ENCODE results near the gene OR7C1.
"Not testable (repeated sequence)": the region's sequence is repeated elsewhere in the genome, so short reads cannot be mapped to it uniquely, and the experiment has no call there.

Gene OR7C1

DNA sequence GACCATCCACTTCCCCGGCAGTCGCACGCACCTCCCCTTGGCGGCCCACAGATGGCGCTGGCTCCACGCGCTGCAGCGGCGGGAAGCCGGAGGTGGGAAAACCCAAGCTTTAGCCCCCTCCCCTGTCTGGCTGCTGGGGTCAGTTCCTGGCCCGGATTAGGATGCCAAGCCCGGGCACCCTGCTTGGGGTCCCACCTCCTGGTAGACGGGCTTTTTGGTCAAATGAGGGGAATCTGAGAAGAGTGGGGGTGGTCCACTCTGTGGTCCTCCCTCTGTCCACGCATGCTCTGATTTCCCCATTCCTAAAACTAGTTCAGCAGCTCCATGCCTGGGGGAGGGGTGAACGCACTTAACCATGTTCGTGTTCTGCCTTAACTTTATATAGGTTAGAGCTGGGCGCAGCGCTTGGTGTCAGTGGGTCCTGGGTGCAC is 48.5 kb downstream of the OR7C1 start:
- no peak overlapping the region for H3K4me3 ChIP-seq (replicated peaks in 1 of 2; ENCODE audit: low read depth in 2 of 2, low read length in 2 of 2)
- TF ChIP-seq, protein P1, sequence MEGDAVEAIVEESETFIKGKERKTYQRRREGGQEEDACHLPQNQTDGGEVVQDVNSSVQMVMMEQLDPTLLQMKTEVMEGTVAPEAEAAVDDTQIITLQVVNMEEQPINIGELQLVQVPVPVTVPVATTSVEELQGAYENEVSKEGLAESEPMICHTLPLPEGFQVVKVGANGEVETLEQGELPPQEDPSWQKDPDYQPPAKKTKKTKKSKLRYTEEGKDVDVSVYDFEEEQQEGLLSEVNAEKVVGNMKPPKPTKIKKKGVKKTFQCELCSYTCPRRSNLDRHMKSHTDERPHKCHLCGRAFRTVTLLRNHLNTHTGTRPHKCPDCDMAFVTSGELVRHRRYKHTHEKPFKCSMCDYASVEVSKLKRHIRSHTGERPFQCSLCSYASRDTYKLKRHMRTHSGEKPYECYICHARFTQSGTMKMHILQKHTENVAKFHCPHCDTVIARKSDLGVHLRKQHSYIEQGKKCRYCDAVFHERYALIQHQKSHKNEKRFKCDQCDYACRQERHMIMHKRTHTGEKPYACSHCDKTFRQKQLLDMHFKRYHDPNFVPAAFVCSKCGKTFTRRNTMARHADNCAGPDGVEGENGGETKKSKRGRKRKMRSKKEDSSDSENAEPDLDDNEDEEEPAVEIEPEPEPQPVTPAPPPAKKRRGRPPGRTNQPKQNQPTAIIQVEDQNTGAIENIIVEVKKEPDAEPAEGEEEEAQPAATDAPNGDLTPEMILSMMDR (IDR thresholded peaks at IDR 0.05; ENCODE audit: low read depth, low read length) = peak; percentile 71
- DNase-seq (ENCODE audit: low read depth in 2 of 2) = peak in 1 of 2 donors; percentile 26

DNA sequence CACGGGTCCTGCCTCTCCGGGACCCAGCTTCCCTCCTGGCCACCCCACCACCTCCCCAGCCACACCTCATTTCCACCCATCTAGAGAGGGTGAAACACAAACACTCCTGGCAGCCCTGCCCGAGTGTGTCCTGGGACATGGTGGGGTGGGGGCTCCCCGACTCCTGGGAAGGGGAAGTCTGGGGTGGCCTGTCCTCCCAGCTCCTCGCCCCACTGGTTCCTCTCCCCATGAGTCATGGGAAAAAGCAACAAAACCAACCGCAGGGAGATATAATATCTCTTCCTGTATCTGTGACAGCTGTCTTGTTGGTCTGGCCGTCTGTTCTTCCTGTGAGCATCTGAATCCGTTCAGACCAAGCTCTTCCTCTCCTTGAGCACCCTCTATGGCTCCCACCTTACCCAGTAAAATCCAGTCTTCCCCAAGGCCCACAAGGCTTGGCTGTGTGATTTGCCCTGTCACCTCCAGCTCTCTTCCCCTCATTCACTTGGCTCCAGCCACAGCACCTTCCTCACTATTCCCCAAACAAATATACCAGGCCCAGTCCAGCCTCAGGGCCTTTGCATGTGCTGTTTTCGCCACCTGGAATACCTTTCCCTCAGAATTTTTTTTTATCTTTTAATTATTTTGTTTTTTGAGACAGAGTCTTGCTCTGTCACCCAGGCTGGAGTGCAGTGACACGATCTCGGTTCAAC is 49.7 kb downstream of the OR7C1 start:
- H3K4me3 ChIP-seq (replicated peaks in 1 of 2; ENCODE audit: low read depth in 2 of 2, low read length in 2 of 2) = not testable (repeated sequence)
- DNase-seq (ENCODE audit: low read depth in 2 of 2) = peak; percentile 60 to 65

DNA sequence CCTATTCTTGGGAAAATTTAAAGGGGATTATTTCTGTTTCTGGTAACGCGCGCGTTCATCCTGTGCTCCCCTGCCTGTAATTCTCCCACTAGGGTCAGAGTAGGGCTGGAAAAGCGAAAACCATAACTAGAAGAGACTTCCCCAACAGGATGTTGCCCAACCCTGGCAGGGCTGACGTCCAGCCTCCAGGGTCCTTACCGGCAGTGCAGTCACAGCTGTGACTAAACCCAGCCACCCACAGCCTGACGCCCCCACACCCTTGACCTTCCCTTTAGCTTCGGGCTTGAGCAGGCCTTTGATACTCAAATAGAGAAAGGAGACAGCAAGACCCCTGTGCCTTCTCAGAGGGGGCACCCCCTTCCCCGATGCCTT is 50.3 kb downstream of the OR7C1 start:
- H3K4me3 ChIP-seq (replicated peaks in 1 of 2; ENCODE audit: low read depth in 2 of 2, low read length in 2 of 2) = not testable (repeated sequence)
- peak; percentile 70 to 85 for DNase-seq (ENCODE audit: low read depth in 2 of 2)

DNA sequence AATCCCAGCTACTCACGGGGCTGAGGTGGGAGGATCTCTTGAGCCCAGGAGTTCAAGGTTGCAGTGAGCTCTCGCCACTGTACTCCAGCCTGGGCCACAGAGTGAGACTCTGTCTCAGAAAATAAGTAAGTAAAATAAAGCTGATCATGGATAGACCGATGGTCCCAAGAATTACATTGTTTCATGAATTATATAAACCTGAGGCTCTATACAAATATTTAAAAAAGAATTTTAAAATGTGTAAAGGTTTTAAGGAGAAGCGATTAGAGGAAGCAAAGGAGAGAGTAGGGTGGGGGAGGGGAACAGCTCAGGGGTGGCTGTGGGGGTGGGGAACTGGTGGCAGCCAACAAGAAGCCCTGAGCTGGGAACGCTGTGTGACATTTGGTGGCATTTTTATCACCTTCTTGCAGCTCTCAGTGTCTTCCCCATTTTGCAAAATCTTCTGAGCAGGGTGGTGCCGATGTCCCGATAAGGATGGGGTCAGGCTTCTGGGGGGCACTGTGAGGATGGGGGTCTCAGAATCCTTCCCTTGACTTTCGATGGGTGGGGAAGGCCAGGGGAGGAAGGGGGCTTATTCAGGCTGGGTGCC is 51.5 kb downstream of the OR7C1 start:
- H3K4me3 ChIP-seq (replicated peaks in 1 of 2; ENCODE audit: low read depth in 2 of 2, low read length in 2 of 2); DNase-seq (ENCODE audit: low read depth in 2 of 2): not testable (repeated sequence)

DNA sequence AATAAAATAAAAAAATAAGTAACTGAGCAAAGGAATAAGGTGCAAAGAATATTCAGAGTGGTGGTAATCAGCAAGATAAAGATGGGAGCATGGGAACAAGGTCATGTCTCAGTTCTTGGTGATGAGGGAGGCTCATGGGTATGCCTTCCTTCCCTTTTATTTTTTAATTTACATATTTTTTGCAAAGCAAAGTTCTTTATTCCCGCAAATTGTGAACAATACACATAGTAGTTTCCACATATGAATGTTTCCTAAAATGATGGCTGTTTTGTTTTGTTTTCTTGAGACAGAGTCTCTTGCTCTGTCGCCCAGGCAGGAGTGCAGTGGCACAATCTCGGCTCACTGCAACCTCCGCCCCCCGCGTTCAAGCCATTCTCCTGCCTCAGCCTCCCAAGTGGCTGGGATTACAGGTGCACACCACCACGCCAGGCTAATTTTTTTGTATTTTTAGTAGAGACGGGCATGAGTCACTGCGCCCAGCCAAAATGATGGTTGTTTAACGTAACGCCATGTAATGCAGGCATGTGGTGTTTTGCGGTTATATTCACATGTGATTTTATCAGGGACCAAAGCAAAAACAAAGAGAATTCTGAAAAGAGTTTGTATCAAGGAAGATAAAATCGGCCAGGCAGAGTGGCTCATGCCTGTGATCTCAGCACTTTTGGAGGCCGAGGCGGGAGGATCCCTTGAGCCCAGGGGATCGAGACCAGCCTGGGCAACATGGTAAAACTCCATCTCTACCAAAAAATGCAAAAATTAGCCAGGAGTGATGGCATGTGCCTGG is 52.2 kb downstream of the OR7C1 start:
- no peak overlapping the region for H3K4me3 ChIP-seq (replicated peaks in 1 of 2; ENCODE audit: low read depth in 2 of 2, low read length in 2 of 2)
- DNase-seq (ENCODE audit: low read depth in 2 of 2) = no peak
- TF ChIP-seq, protein P1 (IDR thresholded peaks at IDR 0.05; ENCODE audit: low read depth, low read length) = no peak

DNA sequence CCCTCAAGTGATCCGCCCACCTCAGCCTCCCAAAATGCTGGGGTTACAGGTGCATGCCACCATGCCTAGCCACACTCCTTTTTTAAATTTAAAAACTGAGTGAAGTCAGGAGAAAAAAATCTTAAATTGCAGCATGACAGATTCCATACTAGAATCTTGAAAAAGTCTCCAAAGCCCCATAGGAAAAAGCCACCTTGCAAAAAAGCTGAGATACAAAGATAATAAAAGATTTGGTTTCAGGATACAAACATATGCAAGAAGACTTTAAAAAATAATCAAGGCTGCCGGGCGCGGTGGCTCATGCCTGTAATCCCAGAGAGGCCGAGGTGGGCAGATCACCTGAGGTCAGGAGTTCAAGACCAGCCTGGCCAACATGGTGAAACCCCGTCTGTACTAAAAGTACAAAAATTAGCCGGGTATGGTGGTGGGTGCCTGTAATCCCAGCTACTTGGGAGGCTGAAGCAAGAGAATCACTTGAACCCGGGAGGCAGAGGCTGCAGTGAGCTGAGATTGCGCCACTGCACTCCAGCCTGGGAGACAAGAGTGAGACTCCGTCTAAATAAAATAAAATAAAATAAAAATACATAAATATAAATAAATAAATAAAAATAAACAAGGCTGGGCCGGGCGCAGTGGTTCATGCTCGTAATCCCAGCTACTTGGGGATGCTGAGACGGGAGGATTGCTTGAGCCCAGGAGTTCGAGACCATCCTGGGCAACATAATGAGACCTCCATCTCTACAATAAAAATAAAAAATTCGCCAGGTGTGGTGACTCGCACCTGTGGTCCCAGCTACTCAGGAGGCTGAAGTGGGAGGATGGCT is 53.1 kb downstream of the OR7C1 start:
- DNase-seq (ENCODE audit: low read depth in 2 of 2); H3K4me3 ChIP-seq (replicated peaks in 1 of 2; ENCODE audit: low read depth in 2 of 2, low read length in 2 of 2): not testable (repeated sequence)

DNA sequence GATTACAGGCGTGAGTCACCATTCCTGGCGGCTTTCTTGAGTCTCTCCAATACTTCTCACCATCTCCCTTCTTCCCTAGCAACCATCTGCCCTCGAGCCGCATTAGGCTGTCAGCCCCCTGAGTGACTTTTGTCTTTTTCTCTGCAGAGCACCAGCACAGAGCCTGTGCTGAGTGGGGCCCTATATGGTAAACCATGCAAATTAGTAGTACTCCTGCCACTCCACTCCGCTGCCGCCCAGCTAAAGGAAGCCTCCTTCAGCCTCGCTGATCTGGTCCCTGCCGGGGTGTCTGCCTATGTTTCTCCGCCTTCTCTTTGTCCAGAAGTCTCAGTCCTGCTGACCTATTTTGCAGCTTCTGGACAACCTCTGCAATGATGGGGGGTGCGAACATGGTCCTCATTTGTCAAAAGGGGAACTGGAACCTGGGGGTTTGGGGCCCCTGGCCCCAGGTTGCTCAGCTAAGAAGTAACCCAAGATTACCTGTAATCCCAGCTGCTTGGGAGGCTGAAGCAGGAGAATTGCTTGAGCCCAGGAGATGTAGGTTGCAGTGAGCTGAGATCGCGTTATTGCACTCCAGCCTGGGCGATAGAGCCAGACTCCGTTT is 54.3 kb downstream of the OR7C1 start:
- not testable (repeated sequence) for H3K4me3 ChIP-seq (replicated peaks in 1 of 2; ENCODE audit: low read depth in 2 of 2, low read length in 2 of 2); DNase-seq (ENCODE audit: low read depth in 2 of 2)

DNA sequence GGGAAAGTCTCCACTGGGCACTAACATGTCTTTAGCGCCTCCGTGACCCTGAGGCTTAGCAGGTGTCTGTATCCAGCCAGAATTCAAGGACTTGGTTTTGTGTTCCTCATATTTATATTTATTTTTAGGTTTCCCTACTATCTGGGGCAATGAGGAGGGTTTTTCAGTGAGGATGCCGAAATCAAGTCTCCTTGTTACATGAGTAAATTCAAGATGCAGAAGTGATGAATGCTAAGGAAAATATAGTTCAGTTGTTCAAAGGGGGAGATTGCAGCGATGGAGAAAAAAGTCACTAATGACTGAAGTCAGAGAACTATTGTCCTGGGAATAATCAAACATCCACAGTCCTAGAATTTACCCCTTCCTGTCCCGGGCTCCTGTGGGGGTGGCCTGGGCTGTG is 55.8 kb downstream of the OR7C1 start:
- no peak for DNase-seq (ENCODE audit: low read depth in 2 of 2)
- H3K4me3 ChIP-seq (replicated peaks in 1 of 2; ENCODE audit: low read depth in 2 of 2, low read length in 2 of 2) = no peak overlapping the region
- TF ChIP-seq, protein P1 (IDR thresholded peaks at IDR 0.05; ENCODE audit: low read depth, low read length) = no peak

DNA sequence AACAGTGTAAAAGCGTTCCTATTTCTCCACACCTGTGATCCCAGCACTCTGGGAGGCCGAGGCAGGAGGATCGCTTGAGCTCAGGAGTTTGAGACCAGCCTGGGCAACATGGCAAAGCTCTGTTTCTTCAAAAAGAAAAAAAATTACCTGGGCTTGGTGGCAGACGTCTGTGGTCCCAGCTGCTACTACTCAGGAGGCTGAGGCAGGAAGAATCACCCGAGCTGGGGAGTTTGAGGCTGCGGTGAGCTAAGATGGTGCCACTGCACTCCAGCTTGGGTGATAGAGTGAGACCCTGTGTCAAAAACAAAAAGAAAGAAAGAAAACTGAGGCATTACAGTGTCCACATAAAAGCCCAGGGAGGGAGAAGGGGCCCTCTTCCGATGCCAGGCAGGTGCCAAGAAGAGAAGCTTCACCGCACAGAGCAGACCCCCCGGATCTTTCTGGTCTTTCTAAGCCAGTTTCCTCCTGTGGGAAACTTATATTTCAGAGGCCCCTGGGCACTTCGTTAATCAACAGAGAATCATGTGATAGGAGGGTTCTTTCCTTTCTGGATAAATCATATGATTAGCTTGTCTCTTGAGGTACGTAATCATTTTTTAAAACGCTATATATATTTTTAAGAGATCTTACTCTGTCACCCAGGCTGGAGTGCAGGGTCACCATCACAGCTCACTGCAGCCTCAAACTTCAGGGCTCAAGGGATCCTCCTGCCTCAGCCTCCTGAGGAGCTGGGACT is 56.7 kb downstream of the OR7C1 start, which contains the start of gene ADGRE2:
Gene ADGRE2, minus strand, starts transcription at position 451 of the 736 bp plus-strand sequence. CDS start 1,804 bp downstream, outside the sequence.
- not testable (repeated sequence) for H3K4me3 ChIP-seq (replicated peaks in 1 of 2; ENCODE audit: low read depth in 2 of 2, low read length in 2 of 2); DNase-seq (ENCODE audit: low read depth in 2 of 2)

DNA sequence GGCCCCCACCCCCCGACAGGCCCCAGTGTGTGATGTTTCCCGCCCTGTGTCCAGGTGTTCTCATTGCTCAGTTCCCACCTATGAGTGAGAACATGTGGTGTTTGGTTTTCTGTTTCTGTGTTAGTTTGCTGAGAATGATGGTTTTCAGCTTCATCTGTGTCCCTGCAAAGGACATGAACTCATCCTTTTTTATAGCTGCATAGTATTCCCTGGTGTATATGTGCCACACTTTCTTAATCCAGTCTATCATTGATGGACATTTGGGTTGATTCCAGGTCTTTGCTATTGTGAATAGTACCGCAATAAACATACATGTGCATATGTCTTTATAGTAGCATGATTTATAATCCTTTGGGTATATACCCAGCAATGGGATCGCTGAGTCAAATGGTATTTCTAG is 57.3 kb downstream of the OR7C1 start:
- DNase-seq (ENCODE audit: low read depth in 2 of 2); H3K4me3 ChIP-seq (replicated peaks in 1 of 2; ENCODE audit: low read depth in 2 of 2, low read length in 2 of 2): not testable (repeated sequence)

Data from cardiac fibroblast (primary cell).